ENCODE data around the gene ATP10A.
"Not testable (repeated sequence)": the region's sequence is repeated elsewhere in the genome, so short reads cannot be mapped to it uniquely, and the experiment has no call there.

ATP10A gene

GRCh38 chr15:25858952-25859760, 4.0 kb downstream of the ATP10A start:
- no peak for DNase-seq

GRCh38 chr15:25856059-25856458, 7.1 kb downstream of the ATP10A start:
- not testable (repeated sequence) for DNase-seq

- DNase-seq = no peak
These were observed 10.2 kb downstream of the ATP10A start for GRCh38 chr15:25852661-25853524.

GRCh38 chr15:25852027-25852426, 11.1 kb downstream of the ATP10A start:
- no peak for DNase-seq

GRCh38 chr15:25850154-25851111, 12.7 kb downstream of the ATP10A start:
- no peak for DNase-seq

GRCh38 chr15:25849157-25849921, 13.8 kb downstream of the ATP10A start:
- no peak for DNase-seq

GRCh38 chr15:25848784-25849156, 14.4 kb downstream of the ATP10A start:
- DNase-seq = no peak

GRCh38 chr15:25848325-25848724, 14.8 kb downstream of the ATP10A start:
- DNase-seq = no peak

GRCh38 chr15:25847051-25847450, 16.1 kb downstream of the ATP10A start:
- no peak for DNase-seq

- DNase-seq = no peak
These were observed 16.8 kb downstream of the ATP10A start for GRCh38 chr15:25846377-25846776.

GRCh38 chr15:25844981-25845680, 18.0 kb downstream of the ATP10A start:
- DNase-seq = no peak

GRCh38 chr15:25844542-25844941, 18.6 kb downstream of the ATP10A start:
- no peak for DNase-seq

GRCh38 chr15:25844076-25844475, 19.1 kb downstream of the ATP10A start:
- no peak for DNase-seq

- DNase-seq = no peak
These were observed 23.4 kb downstream of the ATP10A start for GRCh38 chr15:25839638-25840156.

- no peak for DNase-seq
These were observed 24.3 kb downstream of the ATP10A start for GRCh38 chr15:25838871-25839195.

- no peak for DNase-seq
These were observed 24.8 kb downstream of the ATP10A start for GRCh38 chr15:25838191-25838870.

- no peak for DNase-seq
These were observed 31.0 kb downstream of the ATP10A start for GRCh38 chr15:25832158-25832557.

GRCh38 chr15:25830844-25831451, 32.2 kb downstream of the ATP10A start:
- no peak for DNase-seq

- DNase-seq = no peak
These were observed 34.1 kb downstream of the ATP10A start for GRCh38 chr15:25829073-25829472.

GRCh38 chr15:25825207-25825606, 37.9 kb downstream of the ATP10A start:
- DNase-seq = no peak
